Suprapubic skin (tissue), 4 donors: ENCODE data around the gene PTGES2. TPM values are rescaled to one million over a fixed set of nuclear protein-coding genes. Genes with fewer than 3 reads are reported as not detected.

ENCODE experiments used
- DNase-seq, 2 donors: peaks; one replicate each; pipeline ENCODE4 v3.0.0-alpha.2; 2019; ENCODE audit warnings: low spot score in 2 of 2
- H3K27ac ChIP-seq: fragments of 200-600 bp; sonication (generic); one replicate; pipeline ENCODE4 v1.5.1; 2019
- H3K27me3 ChIP-seq: fragments of 200-600 bp; sonication (generic); one replicate; pipeline ENCODE4 v1.5.1; 2019
- H3K36me3 ChIP-seq: fragments of 200-600 bp; sonication (generic); one replicate; pipeline ENCODE4 v1.5.1; 2019
- H3K4me1 ChIP-seq: fragments of 200-600 bp; sonication (generic); one replicate; pipeline ENCODE4 v1.5.1; 2019
- H3K4me3 ChIP-seq: fragments of 200-600 bp; sonication (generic); one replicate; pipeline ENCODE4 v1.5.1; 2019; ENCODE audit warnings: mild to moderate bottlenecking
- H3K9me3 ChIP-seq: fragments of 200-600 bp; sonication (generic); one replicate; pipeline ENCODE4 v1.5.1; 2019
- CTCF ChIP-seq, 2 donors: fragments of 200-600 bp in 1 of 2; fragments of 450-650 bp in 1 of 2; sonication (generic) in 1 of 2; IDR thresholded peaks; one replicate each; pipeline ENCODE4 v1.5.1; 2016 to 2019; ENCODE audit warnings: antibody characterized with exemption in 2 of 2, mild to moderate bottlenecking in 1 of 2, moderate library complexity in 1 of 2
- EP300 ChIP-seq: sonication (generic); formaldehyde crosslinking; IDR thresholded peaks from one replicate; pipeline ENCODE4 v1.6.1; 2017; ENCODE audit warnings: antibody characterized with exemption
- POLR2A ChIP-seq, 2 donors: fragments of 450-650 bp; IDR thresholded peaks; one replicate each; pipeline ENCODE4 v1.6.1; 2017; ENCODE audit warnings: antibody characterized with exemption in 2 of 2, mild to moderate bottlenecking in 2 of 2, moderate library complexity in 2 of 2
- POLR2AphosphoS5 ChIP-seq, 3 donors: sonication (generic); formaldehyde crosslinking; IDR thresholded peaks; one replicate each; pipeline ENCODE4 v1.6.1; 2017; ENCODE audit warnings: antibody characterized with exemption in 3 of 3
- WGBS: methylation state at CpG from one replicate; pipeline ENCODE4 v1.1.5; 2018; 5-methylcytosine and 5-hydroxymethylcytosine counted together
- total RNA-seq, 4 donors: library from RNA; depleted of rRNA; stranded (reverse); fragments of >200 nt; gene quantifications; one replicate each; pipeline ENCODE4 v1.1.0, GENCODE V29; 2016

PTGES2 gene
- total RNA-seq, 4 donors from 2014 or later = 47.4 to 76.0 (median 55.9) TPM

- Histone ChIP-seq H3K36me3 (peaks cover 48% of the 10 kb centered on the region), H3K27me3 (no peaks in the 10 kb centered on the region), H3K27ac (no peak overlapping the region), H3K9me3 (no peaks in the 10 kb centered on the region), H3K4me1 (peaks cover 11% of the 10 kb centered on the region), H3K4me3 (no peak overlapping the region)
- DNase-seq = no peak
- WGBS = 58% methylated on average over 20 of the region's 20 CpGs
- TF ChIP-seq EP300 (no peak), CTCF (IDR thresholded peaks at IDR 0.05) (no peak), POLR2A (IDR thresholded peaks at IDR 0.05) (no peak), POLR2AphosphoS5 (IDR thresholded peaks at IDR 0.05) (no peak)
Observed at GRCh38 chr9:128109050-128109709, 18.3 kb downstream of the PTGES2 start.

- no peak for DNase-seq
- WGBS = 79% methylated on average over 14 of the region's 15 CpGs
Observed at GRCh38 chr9:128108269-128109049, 19.1 kb downstream of the PTGES2 start.

GRCh38 chr9:128107468-128108268 is 19.9 kb downstream of the PTGES2 start:
- Histone ChIP-seq H3K27me3 (no peaks in the 10 kb centered on the region), H3K27ac (no peak overlapping the region), H3K4me1 (peaks cover 14% of the 10 kb centered on the region), H3K4me3 (no peak overlapping the region), H3K9me3 (no peaks in the 10 kb centered on the region), H3K36me3 (peaks cover 54% of the 10 kb centered on the region)
- peak in 1 of 2 donors; percentile 64 for DNase-seq
- TF ChIP-seq CTCF (IDR thresholded peaks at IDR 0.05) (no peak), POLR2A (IDR thresholded peaks at IDR 0.05) (no peak), POLR2AphosphoS5 (IDR thresholded peaks at IDR 0.05) (no peak), EP300 (no peak)
- 93% methylated on average over 10 of the region's 18 CpGs for WGBS

More at GRCh38 chr9:128108269-128109049, 19.1 kb downstream of the PTGES2 start:
- no peaks in the 10 kb centered on the region for H3K9me3 ChIP-seq
- H3K4me3 ChIP-seq = no peak overlapping the region
- peaks cover 47% of the 10 kb centered on the region for H3K36me3 ChIP-seq
- H3K27ac ChIP-seq = no peak overlapping the region
- no peaks in the 10 kb centered on the region for H3K27me3 ChIP-seq
- peaks cover 14% of the 10 kb centered on the region for H3K4me1 ChIP-seq
- TF ChIP-seq CTCF (IDR thresholded peaks at IDR 0.05) (no peak), POLR2AphosphoS5 (IDR thresholded peaks at IDR 0.05) (no peak), EP300 (no peak), POLR2A (IDR thresholded peaks at IDR 0.05) (no peak)

- 100% methylated on average over 2 of the region's 23 CpGs for WGBS
- Histone ChIP-seq H3K27ac (no peak overlapping the region), H3K4me1 (peaks cover 14% of the 10 kb centered on the region)
Observed at GRCh38 chr9:128106940-128107467, 20.5 kb downstream of the PTGES2 start.

More at GRCh38 chr9:128106940-128107467, 20.5 kb downstream of the PTGES2 start:
- H3K36me3 ChIP-seq = peaks cover 60% of the 10 kb centered on the region
- peak in 1 of 2 donors; percentile 64 for DNase-seq
- no peaks in the 10 kb centered on the region for H3K9me3 ChIP-seq
- H3K4me3 ChIP-seq = no peak overlapping the region
- no peaks in the 10 kb centered on the region for H3K27me3 ChIP-seq
- TF ChIP-seq EP300 (no peak), CTCF (IDR thresholded peaks at IDR 0.05) (no peak), POLR2A (IDR thresholded peaks at IDR 0.05) (no peak), POLR2AphosphoS5 (IDR thresholded peaks at IDR 0.05) (no peak)
